HepG2 (cell line): ENCODE data around the gene MEF2B.

Experiments
- EHMT2 ChIP-seq: fragments of 200-600 bp; sonication (generic); IDR thresholded peaks from 2 replicates; pipeline ENCODE4 v1.7.0; 2017; ENCODE audit warnings: antibody characterized with exemption, low read depth, low read length, borderline replicate concordance
- RXRA ChIP-seq: sonication (generic); formaldehyde crosslinking; IDR thresholded peaks from 2 replicates; pipeline ENCODE4 v1.5.1; 2020; ENCODE audit warnings: missing genetic modification reagents
- SIN3A ChIP-seq: IDR thresholded peaks from 2 replicates; pipeline ENCODE4 v1.6.1; 2011; ENCODE audit warnings: low read depth, mild to moderate bottlenecking, control low read depth, low read length, borderline replicate concordance
- SSRP1 ChIP-seq: IDR thresholded peaks from 2 replicates; pipeline ENCODE4 v1.6.1; 2016; ENCODE audit warnings: control low read depth
- TCF7L2 ChIP-seq: IDR thresholded peaks from 2 replicates; pipeline ENCODE4 v1.6.1; 2011; ENCODE audit warnings: mild to moderate bottlenecking, low read depth, low read length, moderate library complexity
- YEATS4 ChIP-seq: sonication (generic); formaldehyde crosslinking; IDR thresholded peaks from 2 replicates; pipeline ENCODE4 v1.4.0; 2020; ENCODE audit warnings: missing genetic modification reagents, borderline replicate concordance
- ZNF274 ChIP-seq: sonication (generic); formaldehyde crosslinking; IDR thresholded peaks from 2 replicates; pipeline ENCODE4 v1.5.1; 2020; ENCODE audit warnings: mild to moderate bottlenecking, missing genetic modification reagents
- TF ChIP-seq, protein P1 (sequence below), 2 experiments: IDR thresholded peaks; 2 replicates each; pipeline ENCODE4 v1.6.1; 2011 to 2012; ENCODE audit warnings: low read length in 2 of 2, borderline replicate concordance in 1 of 2, low read depth in 1 of 2, mild to moderate bottlenecking in 1 of 2, moderate library complexity in 1 of 2

DNA sequence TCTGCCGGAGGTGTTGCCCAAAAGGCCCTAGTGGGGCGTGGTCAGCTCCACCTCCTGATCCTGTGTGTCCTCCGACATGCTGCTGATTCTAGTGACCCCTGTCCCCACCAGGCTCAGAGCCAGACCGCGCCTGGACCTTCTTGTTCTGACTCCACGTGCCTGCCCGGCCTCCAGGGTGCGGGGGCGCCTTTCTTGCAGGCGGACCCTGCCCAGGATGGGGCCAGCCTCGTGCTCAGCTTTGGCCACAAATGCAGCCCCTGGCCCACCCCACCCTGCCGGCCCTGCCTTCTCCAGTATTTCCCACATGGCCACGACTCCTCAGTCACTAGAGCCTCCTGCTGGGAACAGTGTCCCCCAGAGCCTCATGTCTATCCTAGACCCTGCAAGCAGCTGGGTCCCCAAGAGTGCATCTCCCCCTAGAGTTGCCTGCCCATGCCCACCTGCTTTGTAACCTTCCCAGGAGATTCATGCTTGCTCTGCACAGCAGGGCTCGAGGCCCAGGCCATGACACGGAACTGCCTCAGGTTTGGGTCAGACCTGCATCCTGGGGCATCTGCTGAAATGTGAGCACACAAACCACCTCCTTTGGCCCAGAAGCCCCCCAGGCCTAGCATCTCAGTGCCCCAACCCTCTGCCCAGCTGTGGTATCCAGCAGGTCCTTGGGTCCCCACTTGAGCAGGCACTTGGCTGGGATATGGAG, 58.8 kb downstream of the MEF2B start:
- no peak for TF ChIP-seq SIN3A
- no peak for TF ChIP-seq ZNF274
- TF ChIP-seq RXRA: no peak
- TF ChIP-seq SSRP1 (CRISPR knock-in tag): no peak
- no peak for TF ChIP-seq YEATS4 (CRISPR knock-in tag)
- TF ChIP-seq, protein P1, sequence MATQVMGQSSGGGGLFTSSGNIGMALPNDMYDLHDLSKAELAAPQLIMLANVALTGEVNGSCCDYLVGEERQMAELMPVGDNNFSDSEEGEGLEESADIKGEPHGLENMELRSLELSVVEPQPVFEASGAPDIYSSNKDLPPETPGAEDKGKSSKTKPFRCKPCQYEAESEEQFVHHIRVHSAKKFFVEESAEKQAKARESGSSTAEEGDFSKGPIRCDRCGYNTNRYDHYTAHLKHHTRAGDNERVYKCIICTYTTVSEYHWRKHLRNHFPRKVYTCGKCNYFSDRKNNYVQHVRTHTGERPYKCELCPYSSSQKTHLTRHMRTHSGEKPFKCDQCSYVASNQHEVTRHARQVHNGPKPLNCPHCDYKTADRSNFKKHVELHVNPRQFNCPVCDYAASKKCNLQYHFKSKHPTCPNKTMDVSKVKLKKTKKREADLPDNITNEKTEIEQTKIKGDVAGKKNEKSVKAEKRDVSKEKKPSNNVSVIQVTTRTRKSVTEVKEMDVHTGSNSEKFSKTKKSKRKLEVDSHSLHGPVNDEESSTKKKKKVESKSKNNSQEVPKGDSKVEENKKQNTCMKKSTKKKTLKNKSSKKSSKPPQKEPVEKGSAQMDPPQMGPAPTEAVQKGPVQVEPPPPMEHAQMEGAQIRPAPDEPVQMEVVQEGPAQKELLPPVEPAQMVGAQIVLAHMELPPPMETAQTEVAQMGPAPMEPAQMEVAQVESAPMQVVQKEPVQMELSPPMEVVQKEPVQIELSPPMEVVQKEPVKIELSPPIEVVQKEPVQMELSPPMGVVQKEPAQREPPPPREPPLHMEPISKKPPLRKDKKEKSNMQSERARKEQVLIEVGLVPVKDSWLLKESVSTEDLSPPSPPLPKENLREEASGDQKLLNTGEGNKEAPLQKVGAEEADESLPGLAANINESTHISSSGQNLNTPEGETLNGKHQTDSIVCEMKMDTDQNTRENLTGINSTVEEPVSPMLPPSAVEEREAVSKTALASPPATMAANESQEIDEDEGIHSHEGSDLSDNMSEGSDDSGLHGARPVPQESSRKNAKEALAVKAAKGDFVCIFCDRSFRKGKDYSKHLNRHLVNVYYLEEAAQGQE (IDR thresholded peaks at IDR 0.05; ENCODE audit: borderline replicate concordance in 1 of 2, low read depth in 1 of 2, low read length in 2 of 2): no peak
- no peak for TF ChIP-seq EHMT2
- no peak for TF ChIP-seq TCF7L2
